Gastroesophageal sphincter (tissue), 4 donors: ENCODE measurements around the gene MARCHF4. TPM values are rescaled to one million over a fixed set of nuclear protein-coding genes. Genes with fewer than 3 reads are reported as not detected.
A peak's percentile ranks its signal among the peaks of the same experiment; 100 is the strongest.

Source experiments
- ATAC-seq: fragments of 150-250 bp; one replicate; pipeline ENCODE4 v1.9.1; 2016; ENCODE audit warnings: mild to moderate bottlenecking, moderate library complexity
- H3K27ac ChIP-seq, 4 donors: fragments of 200-600 bp; sonication (generic) in 3 of 4; 1 replicate in 3 of 4; 2 replicates in 1 of 4; pipeline ENCODE4 v1.5.1; 2016 to 2019
- H3K27me3 ChIP-seq: fragments of 200-600 bp; sonication (generic); one replicate; pipeline ENCODE4 v1.5.1; 2019
- H3K36me3 ChIP-seq, 2 donors: fragments of 200-600 bp; sonication (generic); one replicate each; pipeline ENCODE4 v1.5.1; 2019; ENCODE audit warnings: control low read depth in 1 of 2
- H3K4me1 ChIP-seq, 3 donors: fragments of 200-600 bp; sonication (generic); 1 replicate in 2 of 3; 2 replicates in 1 of 3; pipeline ENCODE4 v1.5.1; 2016 to 2019; ENCODE audit warnings: control low read depth in 2 of 3
- H3K4me3 ChIP-seq, 2 donors: fragments of 200-600 bp; sonication (generic); one replicate each; pipeline ENCODE4 v1.5.1; 2019; ENCODE audit warnings: mild to moderate bottlenecking in 1 of 2, moderate library complexity in 1 of 2
- H3K9me3 ChIP-seq, 3 donors: fragments of 200-600 bp; sonication (generic); one replicate each; pipeline ENCODE4 v1.5.1; 2017 to 2019; ENCODE audit warnings: control low read depth in 2 of 3
- EP300 ChIP-seq: sonication (generic); formaldehyde crosslinking; IDR thresholded peaks from one replicate; pipeline ENCODE4 v1.6.1; 2017; ENCODE audit warnings: antibody characterized with exemption, mild to moderate bottlenecking
- POLR2A ChIP-seq, 2 donors: fragments of 450-650 bp; IDR thresholded peaks; one replicate each; pipeline ENCODE4 v1.6.1; 2017; ENCODE audit warnings: antibody characterized with exemption in 2 of 2, mild to moderate bottlenecking in 2 of 2, moderate library complexity in 1 of 2
- POLR2AphosphoS5 ChIP-seq: sonication (generic); formaldehyde crosslinking; IDR thresholded peaks from one replicate; pipeline ENCODE4 v1.6.1; 2017; ENCODE audit warnings: antibody characterized with exemption
- WGBS, 2 donors: methylation state at CpG; one replicate each; pipeline ENCODE4 v1.1.5; 2018; ENCODE audit warnings: low coverage in 1 of 2; 5-methylcytosine and 5-hydroxymethylcytosine counted together
- total RNA-seq, 4 donors: library from RNA; depleted of rRNA; stranded (reverse); fragments of >200 nt; gene quantifications; one replicate each; pipeline ENCODE4 v1.1.0, GENCODE V29; 2016
- TF ChIP-seq, protein P1 (sequence below), 4 experiments: fragments of 200-600 bp in 2 of 4; fragments of 450-650 bp in 2 of 4; sonication (generic) in 1 of 4; IDR thresholded peaks; one replicate each; pipeline ENCODE4 v1.5.1; 2017 to 2019; ENCODE audit warnings: antibody characterized with exemption in 4 of 4, mild to moderate bottlenecking in 2 of 4, moderate library complexity in 2 of 4

MARCHF4 gene
- total RNA-seq, 4 donors from 2014 or later, result not detected

DNA sequence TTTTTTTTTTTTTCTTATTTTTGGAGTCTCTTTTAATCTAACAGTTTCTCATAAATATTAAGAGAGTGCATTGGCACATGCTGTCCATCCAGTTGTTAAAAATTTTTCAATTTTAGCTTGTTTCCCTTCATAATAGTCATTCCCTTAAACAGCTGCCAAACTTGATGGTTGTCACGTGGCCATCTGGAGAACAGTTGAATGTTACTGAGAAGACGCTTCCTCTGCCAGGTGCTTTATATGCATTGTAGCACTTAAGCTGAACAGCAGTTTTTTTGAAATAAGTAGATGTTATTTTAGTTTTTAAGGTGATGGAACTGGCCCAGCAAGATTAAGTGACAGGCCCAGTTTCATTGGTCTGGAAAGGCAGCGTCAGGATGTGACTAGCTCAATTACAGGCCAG lies 43.3 kb upstream of the MARCHF4 start:
- H3K27me3 ChIP-seq, result no peaks in the 10 kb centered on the region
- no peaks in the 10 kb centered on the region for H3K9me3 ChIP-seq
- H3K4me3 ChIP-seq, result no peak overlapping the region
- H3K4me1 ChIP-seq, result peaks cover 0 to 11% (median 0%) of the 10 kb centered on the region in 3 donors
- no peak for ATAC-seq
- H3K27ac ChIP-seq, result no peak overlapping the region
- WGBS, 2 donors, result 75 to 76% methylated on average over 3 of the region's 3 CpGs
- no peak for TF ChIP-seq POLR2AphosphoS5
- no peak for TF ChIP-seq EP300
- TF ChIP-seq, protein P1, sequence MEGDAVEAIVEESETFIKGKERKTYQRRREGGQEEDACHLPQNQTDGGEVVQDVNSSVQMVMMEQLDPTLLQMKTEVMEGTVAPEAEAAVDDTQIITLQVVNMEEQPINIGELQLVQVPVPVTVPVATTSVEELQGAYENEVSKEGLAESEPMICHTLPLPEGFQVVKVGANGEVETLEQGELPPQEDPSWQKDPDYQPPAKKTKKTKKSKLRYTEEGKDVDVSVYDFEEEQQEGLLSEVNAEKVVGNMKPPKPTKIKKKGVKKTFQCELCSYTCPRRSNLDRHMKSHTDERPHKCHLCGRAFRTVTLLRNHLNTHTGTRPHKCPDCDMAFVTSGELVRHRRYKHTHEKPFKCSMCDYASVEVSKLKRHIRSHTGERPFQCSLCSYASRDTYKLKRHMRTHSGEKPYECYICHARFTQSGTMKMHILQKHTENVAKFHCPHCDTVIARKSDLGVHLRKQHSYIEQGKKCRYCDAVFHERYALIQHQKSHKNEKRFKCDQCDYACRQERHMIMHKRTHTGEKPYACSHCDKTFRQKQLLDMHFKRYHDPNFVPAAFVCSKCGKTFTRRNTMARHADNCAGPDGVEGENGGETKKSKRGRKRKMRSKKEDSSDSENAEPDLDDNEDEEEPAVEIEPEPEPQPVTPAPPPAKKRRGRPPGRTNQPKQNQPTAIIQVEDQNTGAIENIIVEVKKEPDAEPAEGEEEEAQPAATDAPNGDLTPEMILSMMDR (IDR thresholded peaks at IDR 0.05), result no peak
- TF ChIP-seq POLR2A (IDR thresholded peaks at IDR 0.05), result no peak
- peaks cover 0 to 50% of the 10 kb centered on the region in 2 donors for H3K36me3 ChIP-seq

DNA sequence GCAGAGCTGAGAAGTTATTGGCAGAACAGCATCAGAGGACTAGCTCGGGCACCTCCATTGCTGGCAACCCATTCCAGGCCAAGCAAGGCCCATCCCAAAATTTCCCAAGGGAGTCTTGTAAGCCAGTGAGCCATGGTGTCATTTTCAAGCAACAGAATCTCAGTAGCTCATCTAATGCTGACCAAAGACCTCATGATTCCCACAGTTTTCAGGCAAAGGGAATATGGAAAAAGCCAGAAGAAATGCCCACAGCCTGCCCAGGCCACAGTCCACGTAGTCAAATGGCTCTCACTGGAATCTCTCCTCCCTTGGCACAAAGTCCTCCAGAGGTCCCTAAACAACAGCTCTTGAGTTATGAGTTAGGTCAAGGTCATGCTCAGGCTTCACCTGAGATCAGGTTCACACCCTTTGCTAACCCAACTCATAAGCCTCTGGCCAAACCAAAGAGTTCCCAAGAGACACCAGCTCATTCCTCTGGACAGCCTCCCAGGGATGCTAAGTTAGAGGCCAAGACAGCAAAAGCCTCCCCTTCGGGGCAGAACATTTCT lies 42.6 kb upstream of the MARCHF4 start:
- peaks cover 0 to 11% (median 0%) of the 10 kb centered on the region in 3 donors for H3K4me1 ChIP-seq
- H3K36me3 ChIP-seq, result peaks cover 0 to 43% of the 10 kb centered on the region in 2 donors
- peaks cover 6% of the 10 kb centered on the region for H3K27me3 ChIP-seq
- H3K27ac ChIP-seq, result no peak overlapping the region
- no peaks in the 10 kb centered on the region for H3K9me3 ChIP-seq
- no peak for ATAC-seq
- TF ChIP-seq EP300 (no peak), POLR2A (IDR thresholded peaks at IDR 0.05) (no peak), POLR2AphosphoS5 (no peak)
- TF ChIP-seq, protein P1 (IDR thresholded peaks at IDR 0.05), result no peak
- no peak overlapping the region for H3K4me3 ChIP-seq
- 88 to 100% methylated on average over 1 to 2 of the region's 3 CpGs for WGBS, 2 donors

DNA sequence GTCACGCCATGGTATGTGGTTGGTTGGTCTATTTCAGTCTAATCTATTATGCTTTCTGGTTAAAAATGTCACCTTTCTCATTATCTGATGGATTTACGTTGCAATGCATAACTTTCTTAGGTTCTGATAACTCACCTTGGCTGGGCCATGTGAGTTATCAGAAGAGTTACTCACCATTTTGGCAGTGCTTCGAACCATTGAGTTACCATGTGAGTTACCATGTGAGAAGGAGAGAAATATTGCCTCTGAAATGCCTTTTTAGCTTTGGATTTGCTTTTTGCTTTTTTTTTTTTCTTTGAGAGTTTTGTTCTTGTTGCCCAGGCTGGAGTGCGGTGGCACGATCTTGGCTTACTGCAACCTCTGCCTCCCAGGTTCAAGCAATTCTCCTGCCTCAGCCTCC lies 41.6 kb upstream of the MARCHF4 start:
- Histone ChIP-seq H3K4me3 (no peak overlapping the region), H3K27me3 (peaks cover 6% of the 10 kb centered on the region), H3K9me3 (no peaks in the 10 kb centered on the region), H3K36me3 (peaks cover 0 to 38% of the 10 kb centered on the region in 2 donors), H3K4me1 (peaks cover 0 to 11% (median 0%) of the 10 kb centered on the region in 3 donors), H3K27ac (no peak overlapping the region)
- TF ChIP-seq POLR2AphosphoS5, result no peak
- TF ChIP-seq EP300, result no peak
- no peak for TF ChIP-seq POLR2A (IDR thresholded peaks at IDR 0.05)
- TF ChIP-seq, protein P1 (IDR thresholded peaks at IDR 0.05), result no peak
- ATAC-seq, result no peak
- 83 to 95% methylated on average over 4 to 5 of the region's 5 CpGs for WGBS, 2 donors

DNA sequence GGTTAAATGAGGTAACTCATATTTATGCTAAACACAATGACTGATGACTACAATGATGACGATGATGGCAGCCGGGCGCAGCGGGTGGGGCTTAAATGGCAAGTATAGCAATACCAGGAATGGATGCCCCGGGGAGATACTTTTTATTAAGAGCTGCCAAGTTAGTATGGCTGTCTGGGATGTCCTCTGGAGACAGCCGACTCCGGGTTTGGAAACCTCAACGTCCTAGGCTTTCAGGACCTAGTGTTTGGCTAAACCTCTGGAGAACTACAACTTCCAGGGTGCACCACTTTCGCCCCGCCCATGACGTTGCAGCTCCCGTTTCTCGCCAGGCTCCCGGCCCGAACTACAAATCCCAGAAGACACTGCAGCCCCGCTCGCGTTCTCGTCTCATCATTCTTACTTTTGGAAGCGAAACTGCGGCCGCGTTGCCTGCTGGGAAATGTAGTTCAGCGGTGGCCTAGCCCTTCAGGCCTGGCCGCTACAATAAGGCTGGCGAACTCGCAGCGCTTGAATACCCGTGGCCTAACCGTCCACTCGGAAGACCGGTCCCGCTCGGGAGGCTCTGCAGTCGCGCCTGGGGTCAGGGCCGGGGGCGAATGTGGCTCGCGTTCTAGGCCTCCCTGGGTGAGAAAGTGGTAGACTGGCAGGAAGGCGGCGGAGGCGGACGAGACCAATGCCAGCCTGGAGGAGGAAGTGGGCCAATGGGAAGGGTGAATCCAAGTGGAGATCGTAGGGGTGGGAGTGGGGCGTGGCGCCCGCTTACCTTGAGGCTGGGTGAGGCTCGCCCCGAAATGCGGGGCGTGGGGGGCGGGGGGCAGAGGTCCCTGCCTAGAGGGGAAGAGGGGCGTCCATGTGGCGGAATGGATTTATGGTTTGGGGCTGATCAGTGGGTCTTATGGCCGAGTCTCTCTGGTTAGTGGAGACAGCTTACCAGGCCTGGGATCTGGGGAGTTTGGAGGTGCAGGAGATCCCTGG lies 40.0 kb upstream of the MARCHF4 start, which contains the start of gene SMARCAL1:
TSS of gene SMARCAL1 (plus strand) at position 463 of the 978 bp plus-strand sequence. CDS start 2,221 bp downstream, outside the sequence.
- Histone ChIP-seq H3K36me3 (peaks cover 0 to 30% of the 10 kb centered on the region in 2 donors), H3K4me3 (peak within 1 kb of the TSS; percentile 57 to 78), H3K27me3 (peaks cover 17% of the 10 kb centered on the region), H3K27ac (peak within 1 kb of the TSS; percentile 70 to 99 (median 95)), H3K4me1 (peaks cover 0 to 11% (median 0%) of the 10 kb centered on the region in 3 donors), H3K9me3 (no peaks in the 10 kb centered on the region)
- 15 to 24% methylated on average over 4 to 13 of the region's 56 CpGs for WGBS, 2 donors
- TF ChIP-seq POLR2A (IDR thresholded peaks at IDR 0.05) (peak; percentile 8 to 24), POLR2AphosphoS5 (peak; percentile 62), EP300 (no peak)
- TF ChIP-seq, protein P1 (IDR thresholded peaks at IDR 0.05), result no peak
- ATAC-seq, result peak; percentile 97
